Measurements from ENCODE around the gene LASP1NB.

Gene LASP1NB

DNA sequence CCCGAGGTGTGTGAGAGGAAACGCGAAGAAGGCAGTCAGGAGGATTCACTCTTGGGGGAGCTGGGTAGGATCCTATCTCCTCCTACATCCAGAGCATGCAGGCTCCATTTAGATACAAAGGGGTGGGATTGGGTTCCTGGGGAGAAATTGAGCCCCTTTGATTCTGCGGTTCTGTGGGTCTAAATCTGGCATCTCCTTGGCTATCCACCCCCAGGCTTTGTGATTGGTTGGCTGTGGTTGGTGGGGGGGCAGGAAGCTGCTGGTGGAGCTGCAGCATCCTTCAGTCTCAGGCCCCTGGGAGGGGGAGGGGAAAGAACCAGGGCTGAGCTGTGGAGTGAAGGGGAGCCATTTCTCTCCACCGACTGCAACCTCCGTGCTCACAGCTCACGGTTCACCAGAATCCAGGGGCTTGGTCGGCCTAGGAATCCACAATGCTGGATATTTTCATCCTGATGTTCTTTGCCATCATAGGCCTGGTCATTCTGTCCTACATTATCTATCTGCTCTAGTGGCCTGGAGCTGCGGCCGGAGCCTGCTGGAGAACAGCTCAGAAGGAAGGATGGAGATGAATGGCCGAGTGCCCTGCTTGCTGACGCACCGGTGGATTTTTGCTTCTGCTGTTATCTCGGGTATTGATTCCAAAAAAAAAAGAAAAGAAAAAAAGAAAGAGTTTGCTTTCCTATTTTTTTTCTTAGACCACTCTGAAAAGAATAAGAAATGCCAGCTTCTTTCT is at the start of gene LASP1NB:
LASP1NB (plus strand) TSS at position 352 of the 733 bp plus-strand sequence.
- DNase-seq (ENCODE audit: low spot score), result no peak

DNA sequence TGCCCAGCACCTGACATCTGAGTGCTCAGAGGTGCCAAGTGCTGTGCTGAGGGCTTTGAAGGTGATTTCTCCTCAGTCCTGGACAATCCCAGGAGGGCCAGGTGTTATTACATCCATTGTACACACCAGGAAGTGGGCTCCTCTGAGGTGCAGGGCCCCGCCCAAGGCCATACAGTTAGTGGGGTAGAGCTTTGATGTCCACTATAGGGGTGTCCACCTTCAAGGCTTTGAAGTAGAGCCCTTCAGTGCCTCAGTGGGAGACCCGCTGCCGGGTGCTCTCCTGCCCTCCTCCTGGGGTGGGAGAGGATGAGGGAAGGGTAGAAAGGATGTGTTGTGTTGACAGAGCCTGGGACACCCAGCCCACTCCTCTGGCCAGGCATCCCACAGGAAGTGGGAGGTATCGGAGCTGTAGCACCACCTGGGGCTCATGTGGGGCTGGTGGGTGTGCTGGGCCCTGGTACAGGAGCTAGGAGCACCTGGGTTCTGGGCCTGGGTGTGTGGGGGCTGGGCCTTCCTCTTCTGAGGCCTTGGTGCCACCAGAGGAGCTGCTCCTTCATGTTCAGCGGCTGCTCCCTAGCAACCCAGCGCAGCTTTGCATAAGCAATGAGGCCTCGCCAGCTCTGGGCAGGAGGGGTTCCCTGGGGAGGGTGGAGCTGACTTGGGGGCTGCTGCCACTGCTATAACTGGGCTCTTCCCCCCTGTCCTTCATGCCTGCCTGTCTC is 48.1 kb upstream of the LASP1NB start:
- DNase-seq (ENCODE audit: low spot score), result no peak

- DNase-seq (ENCODE audit: low spot score), result peak; percentile 95
These were observed 45.3 kb upstream of the LASP1NB start for GRCh38 chr17:38879878-38880665.

GRCh38 chr17:38881600-38882191 is 43.7 kb upstream of the LASP1NB start:
- peak; percentile 55 for DNase-seq (ENCODE audit: low spot score)

GRCh38 chr17:38882870-38883269 is 42.5 kb upstream of the LASP1NB start:
- no peak for DNase-seq (ENCODE audit: low spot score)

- DNase-seq (ENCODE audit: low spot score), result no peak
These were observed 41.6 kb upstream of the LASP1NB start for GRCh38 chr17:38883592-38884526.

- DNase-seq (ENCODE audit: low spot score), result no peak
These were observed 40.2 kb upstream of the LASP1NB start for GRCh38 chr17:38885044-38885727.

- DNase-seq (ENCODE audit: low spot score), result no peak
These were observed 39.4 kb upstream of the LASP1NB start for GRCh38 chr17:38885728-38886642.

- no peak for DNase-seq (ENCODE audit: low spot score)
These were observed 38.8 kb upstream of the LASP1NB start for GRCh38 chr17:38886643-38887010.

DNA sequence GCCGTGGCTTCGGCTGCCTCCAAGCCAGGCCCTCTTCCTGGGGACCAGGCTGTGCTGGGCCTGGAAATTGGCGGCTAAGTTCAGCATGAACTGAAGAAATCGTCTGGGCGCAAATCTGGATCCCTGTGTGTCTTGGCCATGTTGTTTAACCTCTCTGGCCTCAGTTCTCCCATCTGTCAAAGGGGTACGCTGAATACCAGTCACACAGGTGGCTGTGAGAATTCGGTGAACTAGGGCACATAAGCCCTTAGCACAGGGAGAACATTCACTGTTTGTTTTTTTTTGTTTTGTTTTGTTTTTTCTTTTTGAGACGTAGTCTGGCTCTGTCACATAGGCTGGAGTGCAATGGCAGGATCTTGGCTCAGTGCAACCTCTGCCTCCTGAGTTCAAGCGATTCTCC is 36.6 kb upstream of the LASP1NB start:
- no peak for DNase-seq (ENCODE audit: low spot score)

DNA sequence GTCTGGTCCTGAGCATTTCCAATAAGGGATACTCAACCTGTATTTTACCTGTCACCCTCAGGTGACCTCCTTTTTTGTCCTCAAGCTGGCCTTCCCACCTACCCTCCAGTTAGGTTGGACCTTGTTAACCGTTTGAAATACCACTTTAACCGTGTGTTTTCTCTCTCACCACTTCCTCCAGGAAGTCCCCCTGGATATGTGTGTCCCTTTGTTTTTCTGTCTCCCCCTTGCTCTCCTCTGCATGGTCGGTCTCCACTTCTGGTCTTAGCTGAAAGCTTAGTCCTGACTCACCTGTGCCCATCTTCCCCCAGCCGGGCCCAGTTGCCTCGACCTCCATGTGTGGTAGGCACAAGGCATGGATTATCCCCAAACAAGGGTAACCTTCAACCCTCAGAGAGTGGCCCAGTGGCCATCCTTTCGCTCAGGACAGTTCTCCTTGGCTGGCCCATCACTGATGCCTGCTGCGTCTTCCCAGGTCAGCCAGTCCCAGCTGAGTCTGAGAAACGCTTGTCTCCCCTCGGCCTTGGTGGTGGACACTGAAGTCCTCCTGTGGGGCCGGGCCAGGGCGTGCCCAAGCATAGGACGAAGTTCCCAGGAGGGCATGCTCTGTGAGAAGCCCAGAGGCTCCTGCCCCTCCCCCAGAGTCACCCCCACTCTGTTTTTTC is 35.5 kb upstream of the LASP1NB start:
- no peak for DNase-seq (ENCODE audit: low spot score)

GRCh38 chr17:38890410-38890746 is 35.0 kb upstream of the LASP1NB start:
- no peak for DNase-seq (ENCODE audit: low spot score)

DNA sequence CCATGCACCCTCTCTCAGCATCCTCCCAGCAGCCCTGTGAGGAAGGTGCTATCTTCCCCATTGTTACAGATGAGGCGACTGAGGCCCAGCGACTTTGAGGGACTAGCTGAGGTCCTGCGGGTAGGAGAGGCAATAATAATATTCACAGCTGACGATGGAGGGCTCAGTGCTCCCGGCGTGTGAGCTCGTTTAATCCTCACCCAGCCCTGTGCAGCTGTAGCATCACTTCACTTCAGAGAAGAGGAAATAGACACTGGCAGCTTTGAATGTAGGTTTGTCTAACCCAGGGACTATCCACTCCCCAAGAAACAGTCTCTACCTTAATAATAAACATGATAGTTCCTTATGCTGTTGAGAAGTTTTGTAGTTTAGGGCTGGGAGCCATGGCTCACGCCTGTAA is 34.0 kb upstream of the LASP1NB start:
- no peak for DNase-seq (ENCODE audit: low spot score)

DNA sequence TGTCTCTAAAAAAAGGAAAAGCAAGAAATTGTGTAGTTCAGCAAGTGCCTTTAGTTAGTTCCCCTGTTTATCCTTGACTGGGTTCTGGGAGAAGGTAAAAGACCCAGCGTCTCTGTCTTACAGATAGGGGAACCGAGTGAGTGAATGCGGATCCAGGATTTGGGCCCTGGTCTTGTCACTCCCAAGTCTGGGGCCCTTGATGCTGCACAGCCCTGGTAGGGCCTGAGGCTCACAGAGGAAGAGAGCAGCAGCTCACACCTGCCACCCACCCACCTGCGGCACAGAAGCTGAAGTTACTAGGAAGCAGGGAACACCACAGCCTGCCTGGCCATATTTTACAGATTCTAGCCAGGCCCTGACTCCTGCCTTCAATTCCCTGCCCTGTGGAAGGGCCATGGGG is 33.3 kb upstream of the LASP1NB start:
- no peak for DNase-seq (ENCODE audit: low spot score)

DNA sequence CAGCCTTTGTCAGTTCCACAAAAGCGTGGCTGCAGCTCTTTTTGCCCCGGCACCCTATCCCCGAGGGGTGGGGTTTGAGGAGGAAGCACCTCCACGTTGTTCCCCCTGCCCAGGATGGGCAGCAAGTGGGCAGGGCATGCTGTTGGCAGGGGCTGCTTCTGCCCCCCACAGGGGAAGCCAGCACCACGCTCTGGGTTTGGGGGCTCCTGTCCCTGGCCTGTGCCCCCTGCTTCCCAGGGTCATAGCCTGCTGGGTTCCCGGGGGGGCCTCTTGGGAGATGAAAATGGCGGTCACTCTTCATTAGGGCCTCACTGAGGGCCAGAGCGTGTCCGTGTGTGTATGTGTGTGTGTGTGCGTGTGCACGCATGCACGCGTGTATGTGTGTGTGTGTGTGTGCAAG is 32.8 kb upstream of the LASP1NB start:
- DNase-seq (ENCODE audit: low spot score), result no peak

- no peak for DNase-seq (ENCODE audit: low spot score)
These were observed 32.3 kb upstream of the LASP1NB start for GRCh38 chr17:38893113-38893512.

DNA sequence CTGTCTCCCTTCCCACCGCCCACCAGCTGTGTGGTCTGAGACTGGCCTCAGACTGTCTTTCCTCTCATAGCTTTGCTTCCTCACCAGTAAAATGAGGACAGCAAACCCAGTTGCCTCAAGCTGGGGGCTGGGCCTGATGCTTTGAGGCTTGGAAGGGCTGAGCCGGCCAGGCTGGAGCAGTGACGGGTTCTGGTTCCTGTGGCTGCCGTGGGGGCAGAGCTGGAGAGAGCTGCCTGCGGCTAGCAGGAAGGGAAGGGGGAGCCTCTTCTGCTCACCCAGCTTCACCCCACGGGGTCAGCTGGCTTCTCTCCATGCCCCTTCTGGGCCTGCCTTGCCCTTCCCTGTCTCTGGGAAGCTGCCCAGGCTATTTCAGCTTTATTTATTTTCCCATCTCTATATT is 31.8 kb upstream of the LASP1NB start:
- no peak for DNase-seq (ENCODE audit: low spot score)

DNA sequence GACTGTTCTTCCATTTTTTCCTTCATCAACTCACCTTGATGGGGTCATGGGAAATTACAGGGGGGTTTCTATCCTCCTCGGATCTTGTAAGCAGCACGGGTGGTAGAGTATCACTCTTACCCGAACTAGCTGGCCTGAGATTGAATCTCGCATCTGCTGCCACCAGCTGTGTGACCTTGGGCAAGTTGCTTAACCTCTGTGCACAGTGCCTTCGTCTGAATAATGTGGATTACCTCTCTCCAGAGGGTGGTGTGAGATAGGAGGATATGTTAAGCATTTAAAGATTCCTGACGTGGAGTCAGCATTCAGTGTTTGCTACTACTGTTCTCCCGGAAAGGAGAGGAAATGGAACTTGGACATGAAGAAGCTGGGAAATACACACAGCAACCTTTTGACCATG is 31.1 kb upstream of the LASP1NB start:
- no peak for DNase-seq (ENCODE audit: low spot score)

GRCh38 chr17:38896346-38896954 is 29.0 kb upstream of the LASP1NB start:
- no peak for DNase-seq (ENCODE audit: low spot score)

Data from kidney tubule cell (primary cell).